Neural cell (in vitro differentiated cells): Measurements from ENCODE around the gene LPP. TPM values are rescaled to one million over a fixed set of nuclear protein-coding genes. Genes with fewer than 3 reads are reported as not detected.

Experiments
- H2AFZ ChIP-seq: fragments of 200-600, 300-800 bp; sonication (generic), shearing (Covaris generic); 2 replicates; pipeline ENCODE4 v1.6.0; 2014; ENCODE audit warnings: low read depth, mild to moderate bottlenecking, antibody characterized with exemption, low read length, moderate library complexity
- H3F3A ChIP-seq: fragments of 200-600 bp; shearing (Covaris generic); 2 replicates; pipeline ENCODE4 v1.6.1; 2016; ENCODE audit warnings: mild to moderate bottlenecking, moderate library complexity, mixed read lengths, antibody characterized with exemption, low read length; ENCODE audit not compliant: insufficient read depth, poor library complexity, severe bottlenecking
- H3K27ac ChIP-seq: fragments of 200-600, 300-800 bp; sonication (generic), shearing (Covaris generic); 2 replicates; pipeline ENCODE4 v1.5.1; 2014; ENCODE audit warnings: mild to moderate bottlenecking, low read length, moderate library complexity
- H3K27me3 ChIP-seq: fragments of 300-800, 200-600 bp; sonication (generic), shearing (Covaris generic); 2 replicates; pipeline ENCODE4 v1.6.0; 2014; ENCODE audit warnings: mild to moderate bottlenecking, low read depth, low read length, moderate library complexity; ENCODE audit not compliant: insufficient read depth
- H3K36me3 ChIP-seq: fragments of 300-800, 200-600 bp; sonication (generic), shearing (Covaris generic); 2 replicates; pipeline ENCODE4 v1.5.1; 2014; ENCODE audit warnings: mild to moderate bottlenecking, antibody characterized with exemption, low read length, moderate library complexity; ENCODE audit not compliant: insufficient read depth
- H3K4me2 ChIP-seq: fragments of 300-800, 200-600 bp; sonication (generic), shearing (Covaris generic); 2 replicates; pipeline ENCODE4 v1.6.0; 2014; ENCODE audit warnings: mild to moderate bottlenecking, low read length
- H3K4me3 ChIP-seq: fragments of 300-800, 200-600 bp; sonication (generic), shearing (Covaris generic); 2 replicates; pipeline ENCODE4 v1.5.1; 2014; ENCODE audit warnings: mild to moderate bottlenecking, low read length, moderate library complexity
- H3K79me2 ChIP-seq: fragments of 200-600 bp; shearing (Covaris generic); replicated peaks from 2 replicates; pipeline ENCODE4 v1.6.0; 2014; ENCODE audit warnings: mild to moderate bottlenecking, low read length, moderate library complexity; ENCODE audit not compliant: insufficient read depth
- H3K9ac ChIP-seq: fragments of 300-800, 200-600 bp; sonication (generic), shearing (Covaris generic); 2 replicates; pipeline ENCODE4 v1.6.1; 2016; ENCODE audit warnings: mild to moderate bottlenecking, low read length, mixed read lengths
- H3K9me2 ChIP-seq: fragments of 200-600 bp; shearing (Covaris generic); 2 replicates; pipeline ENCODE4 v1.6.1; 2016; ENCODE audit warnings: mild to moderate bottlenecking, low read length, mixed read lengths; ENCODE audit not compliant: insufficient read depth
- H3K9me3 ChIP-seq: fragments of 200-600, 300-800 bp; sonication (generic), shearing (Covaris generic); 2 replicates; pipeline ENCODE4 v1.6.1; 2016; ENCODE audit warnings: mild to moderate bottlenecking, mixed run types, low read length, moderate library complexity, mixed read lengths
- H4K20me1 ChIP-seq: fragments of 200-600 bp; shearing (Covaris generic); 2 replicates; pipeline ENCODE4 v1.6.1; 2016; ENCODE audit warnings: mild to moderate bottlenecking, mixed run types; ENCODE audit not compliant: insufficient read depth
- CTCF ChIP-seq: fragments of 450-650 bp; IDR thresholded peaks from 2 replicates; pipeline ENCODE4 v1.5.1; 2014; ENCODE audit warnings: antibody characterized with exemption, mild to moderate bottlenecking, moderate library complexity; ENCODE audit not compliant: poor library complexity, severe bottlenecking
- EP300 ChIP-seq: fragments of 450-650 bp; conservative IDR thresholded peaks from 2 replicates; pipeline ENCODE4 v1.6.1; 2014; ENCODE audit warnings: antibody characterized with exemption, mild to moderate bottlenecking, moderate library complexity; ENCODE audit not compliant: poor library complexity, severe bottlenecking
- EZH2 ChIP-seq: fragments of 200-600, 300-800 bp; shearing (Covaris generic), sonication (generic); IDR thresholded peaks from 2 replicates; pipeline ENCODE4 v1.6.1; 2014; ENCODE audit warnings: antibody characterized with exemption, low read length, borderline replicate concordance, mild to moderate bottlenecking; ENCODE audit not compliant: insufficient read depth, poor library complexity, severe bottlenecking
- MXI1 ChIP-seq: fragments of 450-650 bp; conservative IDR thresholded peaks from 2 replicates; pipeline ENCODE4 v1.6.1; 2014; ENCODE audit warnings: antibody characterized with exemption, mild to moderate bottlenecking; ENCODE audit not compliant: poor library complexity, severe bottlenecking
- POLR2AphosphoS5 ChIP-seq: IDR thresholded peaks from 2 replicates; pipeline ENCODE4 v1.6.1; 2012
- RAD21 ChIP-seq: fragments of 450-650 bp; conservative IDR thresholded peaks from 2 replicates; pipeline ENCODE4 v1.6.1; 2014; ENCODE audit warnings: antibody characterized with exemption, mild to moderate bottlenecking, moderate library complexity
- REST ChIP-seq: IDR thresholded peaks from 2 replicates; pipeline ENCODE4 v1.6.1; 2012; ENCODE audit warnings: borderline replicate concordance
- SMC3 ChIP-seq: fragments of 450-650 bp; conservative IDR thresholded peaks from 2 replicates; pipeline ENCODE4 v1.6.1; 2014; ENCODE audit warnings: antibody characterized with exemption, mild to moderate bottlenecking, moderate library complexity; ENCODE audit not compliant: poor library complexity
- TAF1 ChIP-seq: IDR thresholded peaks from 2 replicates; pipeline ENCODE4 v1.6.1; 2012; ENCODE audit warnings: low read depth
- polyA plus RNA-seq: library from polyadenylated mRNA; depleted of rRNA; stranded (reverse); fragments of >200 nt; gene quantifications from 2 replicates; pipeline ENCODE4 v1.2.3, GENCODE V29; 2014

LPP gene
- polyA plus RNA-seq, 1 donor from 2014 or later = 3.0 TPM

GRCh38 chr3:188674595-188674994, 520.6 kb downstream of the LPP start:
- Histone ChIP-seq H3K27ac (no peak overlapping the region), H3K9me2 (no peaks in the 10 kb centered on the region), H3K27me3 (no peaks in the 10 kb centered on the region), H3K4me3 (no peak overlapping the region), H4K20me1 (no peaks in the 10 kb centered on the region), H3K4me2 (no peak overlapping the region), H3K36me3 (no peaks in the 10 kb centered on the region), H2AFZ (no peak overlapping the region), H3F3A (no peaks in the 10 kb centered on the region), H3K9me3 (no peaks in the 10 kb centered on the region), H3K9ac (no peak overlapping the region), H3K79me2 (no peaks in the 10 kb centered on the region)
- no peak for TF ChIP-seq MXI1
- TF ChIP-seq EP300 = no peak
- no peak for TF ChIP-seq REST

- H3K36me3 ChIP-seq = no peaks in the 10 kb centered on the region
- H3K79me2 ChIP-seq = no peaks in the 10 kb centered on the region
- no peaks in the 10 kb centered on the region for H4K20me1 ChIP-seq
- no peak overlapping the region for H3K9ac ChIP-seq
- no peak overlapping the region for H3K4me3 ChIP-seq
- no peaks in the 10 kb centered on the region for H3K27me3 ChIP-seq
- no peaks in the 10 kb centered on the region for H3K9me3 ChIP-seq
- TF ChIP-seq TAF1 = no peak
- no peak for TF ChIP-seq REST
- TF ChIP-seq POLR2AphosphoS5 = no peak
- no peak for TF ChIP-seq EP300
- no peak for TF ChIP-seq SMC3
- TF ChIP-seq EZH2 = no peak
- TF ChIP-seq RAD21 = no peak
- no peak for TF ChIP-seq CTCF
- TF ChIP-seq MXI1 = no peak
- H3K9me2 ChIP-seq = no peaks in the 10 kb centered on the region
- no peak overlapping the region for H3K4me2 ChIP-seq
- H3F3A ChIP-seq = no peaks in the 10 kb centered on the region
- no peak overlapping the region for H3K27ac ChIP-seq
- H2AFZ ChIP-seq = no peak overlapping the region
These were observed 523.4 kb downstream of the LPP start for GRCh38 chr3:188677344-188677743.
